CD4-positive, alpha-beta T cell treated with Interleukin-4 for 4 hours (primary cell): Measurements from ENCODE around the gene PAK6.

ENCODE experiments used
- DNase-seq: peaks from one replicate; pipeline ENCODE4 v3.0.0-alpha.2; 2020

Gene PAK6

GRCh38 chr15:40312370-40313158 is 73.7 kb downstream of the PAK6 start:
- no peak for DNase-seq

DNA sequence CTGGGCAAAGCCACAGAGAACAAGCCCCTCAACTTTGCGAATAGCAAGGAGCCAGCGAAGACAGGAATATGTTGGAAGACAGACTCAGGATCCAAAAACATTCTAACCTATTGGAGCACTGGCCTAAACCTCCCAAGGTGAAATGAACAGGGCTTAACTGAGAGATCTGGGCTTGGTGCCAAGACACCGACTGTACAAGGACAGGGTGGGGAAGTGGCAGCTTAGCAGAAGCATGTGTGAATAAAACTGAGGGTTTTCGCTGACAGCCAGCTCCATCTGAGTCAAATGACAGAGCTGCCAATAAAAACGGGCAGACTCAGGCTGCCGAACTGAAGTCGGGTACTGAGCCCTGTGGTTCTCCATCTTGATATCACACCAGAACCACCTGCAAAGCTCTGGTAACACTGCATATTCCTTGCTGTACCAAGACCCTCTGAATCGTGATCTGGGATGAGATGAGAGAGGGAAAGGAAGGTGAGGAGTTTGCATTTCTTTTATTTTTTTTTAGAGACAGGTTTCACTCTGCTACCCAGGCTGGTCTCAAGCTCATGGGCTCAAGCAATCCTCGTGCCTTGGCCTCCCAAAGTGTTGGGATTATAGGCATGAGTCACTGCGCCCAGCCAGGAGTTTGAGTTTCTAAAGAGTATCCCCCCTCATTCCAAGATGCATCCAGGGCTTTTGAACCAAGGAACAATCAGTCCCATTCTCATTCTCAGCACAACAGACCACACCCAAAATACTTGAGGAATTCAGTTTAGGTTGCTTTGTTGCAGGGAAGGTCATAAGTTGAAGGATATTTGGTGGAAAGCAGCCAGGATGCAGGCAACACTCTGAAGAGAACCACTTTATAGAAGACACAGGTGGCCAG is 74.9 kb downstream of the PAK6 start:
- DNase-seq: peak; percentile 67

DNA sequence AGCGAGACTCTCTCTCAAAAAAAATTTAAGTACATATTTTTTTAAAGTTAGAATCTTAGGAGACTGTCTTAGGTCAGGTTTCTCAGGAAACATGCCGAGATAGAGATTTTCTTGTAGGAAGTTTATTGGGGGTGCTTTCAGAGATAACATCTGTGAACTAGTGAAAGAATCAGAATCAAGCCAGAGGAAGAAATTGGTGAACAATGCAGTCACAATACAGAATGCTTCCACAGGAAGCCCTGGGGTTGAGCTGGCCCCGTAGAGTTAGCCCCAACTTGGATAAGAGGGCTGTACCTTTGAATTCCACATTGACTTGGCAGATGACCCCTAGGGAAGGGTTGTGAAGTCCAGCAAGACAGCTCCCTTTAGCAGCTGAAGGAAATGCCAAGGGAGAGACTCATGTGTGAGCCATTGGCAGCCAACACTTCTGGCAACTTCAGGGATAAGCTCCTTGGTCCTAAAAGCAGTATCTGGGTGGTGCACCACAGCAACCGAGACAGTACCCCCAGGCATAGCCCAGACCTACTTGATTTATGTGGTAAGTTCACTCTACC is 75.9 kb downstream of the PAK6 start:
- no peak for DNase-seq

DNA sequence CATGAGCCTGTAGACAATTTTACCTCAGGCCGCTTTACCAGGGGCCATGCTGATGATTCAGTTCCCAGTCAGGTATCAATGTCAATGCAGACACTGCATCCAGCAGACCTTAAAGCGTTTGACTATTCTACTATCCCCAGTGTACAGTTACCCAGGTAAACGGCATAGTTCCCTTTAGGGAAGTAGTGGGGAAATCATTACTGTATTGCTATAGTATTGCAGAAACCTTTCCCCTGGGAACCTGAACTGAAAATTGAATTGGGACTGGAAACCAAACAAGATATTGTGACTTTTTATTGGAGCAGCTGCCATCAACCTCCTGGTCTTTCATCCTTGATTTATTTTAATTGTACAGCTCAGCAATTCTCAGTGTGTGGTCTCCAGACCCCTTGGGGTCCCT is 78.1 kb downstream of the PAK6 start:
- DNase-seq: no peak

DNA sequence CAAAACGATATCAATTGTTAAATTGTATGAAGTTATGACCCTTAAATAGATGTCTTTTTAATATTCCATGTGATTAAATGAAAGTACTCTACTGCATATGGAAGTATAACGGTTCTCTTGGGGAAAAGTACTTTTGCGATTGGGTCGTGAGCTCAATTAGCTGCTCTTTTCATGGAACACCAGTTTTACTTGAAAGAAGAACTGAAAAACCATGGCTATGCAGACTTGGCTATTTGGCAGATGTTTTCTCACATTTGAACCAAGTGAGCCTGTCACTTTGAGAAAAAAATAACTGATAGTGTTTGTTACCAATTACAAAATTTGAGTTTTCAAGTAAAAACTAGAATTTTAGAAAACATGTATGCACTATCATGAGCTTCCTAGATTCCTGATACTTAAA is 78.7 kb downstream of the PAK6 start:
- DNase-seq: no peak

DNA sequence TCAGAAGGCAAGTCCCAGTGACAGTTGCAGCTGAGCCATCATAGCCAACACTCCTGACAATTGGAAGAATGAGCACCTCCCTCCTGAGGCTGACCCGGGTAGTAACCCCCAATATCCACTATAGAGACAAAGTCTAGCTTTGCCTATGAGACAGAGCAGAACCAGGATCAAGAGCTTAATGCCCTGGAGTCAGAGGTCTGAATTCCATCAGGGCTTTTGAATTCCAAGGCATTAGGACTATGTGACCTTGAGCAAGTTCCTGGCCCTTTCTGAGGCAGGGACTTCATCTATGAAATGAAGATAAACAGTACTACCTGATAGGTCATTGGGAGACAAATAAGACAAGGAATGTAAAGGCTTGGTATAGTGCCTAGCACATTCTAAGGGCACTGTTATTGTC is 81.5 kb downstream of the PAK6 start:
- DNase-seq: no peak

GRCh38 chr15:40320931-40321371 is 82.1 kb downstream of the PAK6 start:
- DNase-seq: peak; percentile 77

DNA sequence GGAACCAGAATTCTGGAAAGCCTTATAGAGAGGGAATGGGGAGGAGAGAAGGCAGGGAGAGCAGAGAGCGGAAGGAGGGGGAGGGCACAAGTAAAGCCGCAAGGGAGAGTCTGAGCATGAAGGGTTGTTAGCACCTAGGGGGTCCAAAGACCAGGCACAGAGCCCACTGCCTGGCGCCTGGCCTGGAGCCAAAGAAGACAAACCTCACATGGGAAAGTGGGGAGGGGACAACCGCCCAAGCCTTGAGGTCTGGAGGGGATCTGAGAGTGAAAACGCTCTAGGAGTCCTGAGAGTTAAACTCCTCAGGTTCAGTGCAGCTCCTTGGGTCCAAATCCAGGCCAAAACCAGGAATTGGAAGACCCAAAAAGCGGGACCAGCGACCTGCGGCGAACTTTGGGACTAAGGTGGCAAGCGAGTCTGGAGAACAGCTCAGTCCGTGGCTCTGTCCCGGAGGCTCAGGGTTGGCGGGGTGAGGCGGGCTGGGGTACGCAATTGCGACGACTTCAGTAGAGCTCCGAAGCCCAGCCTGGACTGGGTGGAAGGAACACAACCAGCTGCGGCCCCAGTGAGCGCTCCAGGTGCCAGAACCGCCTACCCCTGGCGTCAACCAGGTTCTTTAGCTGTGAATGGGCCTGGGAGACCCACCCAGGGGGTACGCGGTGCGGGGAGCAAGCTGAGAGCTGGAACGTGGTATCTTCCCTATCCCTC is 83.8 kb downstream of the PAK6 start:
- DNase-seq: no peak

- DNase-seq: peak; percentile 91
Observed at GRCh38 chr15:40323239-40323952, 84.5 kb downstream of the PAK6 start, which contains the start of gene INAFM2. Gene INAFM2 (plus strand): TSS chr15:40323692. CDS start chr15:40324056, 364 bp downstream.

GRCh38 chr15:40323953-40324937 is 85.4 kb downstream of the PAK6 start:
- DNase-seq: no peak

DNA sequence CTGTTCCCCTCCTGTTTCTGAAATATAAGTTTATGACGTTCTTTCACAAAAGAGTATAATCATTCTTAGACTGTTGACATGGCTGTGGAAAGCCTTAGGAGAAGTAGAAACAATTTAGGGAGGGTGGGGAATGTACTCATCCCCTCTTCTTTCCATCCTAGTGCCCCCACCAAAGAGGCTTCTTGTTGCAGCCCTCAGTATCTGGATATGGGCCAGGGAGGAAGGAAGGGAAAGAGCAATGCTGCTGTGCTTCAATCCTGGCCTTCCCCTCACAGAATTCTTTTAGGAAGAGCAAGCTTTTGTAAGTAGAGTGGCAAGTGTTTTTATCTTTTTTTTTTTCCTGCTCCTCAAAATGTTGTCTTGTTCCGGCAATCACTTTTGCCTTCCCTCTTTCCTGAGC is 86.3 kb downstream of the PAK6 start:
- DNase-seq: no peak

- no peak for DNase-seq
Observed at GRCh38 chr15:40325700-40326099, 86.8 kb downstream of the PAK6 start.
